MM.1S (cell line): ENCODE data around the gene TMEM127.

Experiments used
- CTCF ChIP-seq: fragments of 300-600 bp; sonication (generic); IDR thresholded peaks from 2 replicates; pipeline ENCODE4 v1.5.1; 2016; ENCODE audit warnings: antibody characterized with exemption, low read length, mixed read lengths
- EZH2 ChIP-seq: fragments of 300-600 bp; sonication (generic); optimal IDR thresholded peaks from 2 replicates; pipeline ENCODE3; 2017; ENCODE audit warnings: low read depth, mild to moderate bottlenecking, antibody characterized with exemption, low read length, mixed read lengths
- EZH2phosphoT487 ChIP-seq: fragments of 300-600 bp; sonication (generic); IDR thresholded peaks from 2 replicates; pipeline ENCODE4 v1.6.1; 2018; ENCODE audit warnings: antibody characterized with exemption, low read length

- TF ChIP-seq CTCF = no peak
- TF ChIP-seq EZH2phosphoT487 = no peak
- TF ChIP-seq EZH2 = no peak
These were observed 25.3 kb downstream of the TMEM127 start for GRCh38 chr2:96240341-96241038.
